Coronary artery (tissue), 2 donors: ENCODE data around the gene CETP.

ENCODE experiments used
- DNase-seq: peaks from one replicate; pipeline ENCODE4 v3.0.0-alpha.2; 2017; ENCODE audit warnings: low spot score
- H3K27ac ChIP-seq, 2 donors: fragments of 200-600 bp; sonication (generic); one replicate each; pipeline ENCODE4 v1.5.1; 2016 to 2019
- H3K4me3 ChIP-seq: fragments of 200-600 bp; sonication (generic); 2 replicates; pipeline ENCODE4 v1.5.1; 2016; ENCODE audit warnings: mild to moderate bottlenecking, moderate library complexity
- TF ChIP-seq, protein P1 (sequence below): fragments of 200-600 bp; sonication (generic); IDR thresholded peaks from one replicate; pipeline ENCODE4 v1.5.1; 2019; ENCODE audit warnings: antibody characterized with exemption

The CETP gene

DNA sequence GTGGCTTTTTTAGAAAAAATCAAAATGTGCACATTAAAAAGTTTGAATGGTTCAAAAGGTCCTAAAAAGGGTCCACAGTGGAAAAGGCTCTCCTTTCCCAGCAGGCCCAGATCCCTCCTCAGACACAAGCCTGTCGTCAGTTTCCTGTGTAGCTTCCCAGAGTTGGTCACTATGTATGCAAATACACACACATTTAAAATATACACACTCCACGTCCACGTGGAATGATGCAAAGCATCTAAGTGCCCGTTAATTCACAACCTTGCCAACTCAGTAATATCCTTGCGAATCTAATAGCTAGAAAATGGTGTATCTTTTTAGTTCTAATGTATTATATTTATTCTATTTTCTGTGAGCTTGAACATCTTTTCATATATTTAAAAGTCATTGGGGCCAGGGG is 45.3 kb downstream of the CETP start:
- H3K27ac ChIP-seq, result no peak overlapping the region
- no peak overlapping the region for H3K4me3 ChIP-seq
- TF ChIP-seq, protein P1, sequence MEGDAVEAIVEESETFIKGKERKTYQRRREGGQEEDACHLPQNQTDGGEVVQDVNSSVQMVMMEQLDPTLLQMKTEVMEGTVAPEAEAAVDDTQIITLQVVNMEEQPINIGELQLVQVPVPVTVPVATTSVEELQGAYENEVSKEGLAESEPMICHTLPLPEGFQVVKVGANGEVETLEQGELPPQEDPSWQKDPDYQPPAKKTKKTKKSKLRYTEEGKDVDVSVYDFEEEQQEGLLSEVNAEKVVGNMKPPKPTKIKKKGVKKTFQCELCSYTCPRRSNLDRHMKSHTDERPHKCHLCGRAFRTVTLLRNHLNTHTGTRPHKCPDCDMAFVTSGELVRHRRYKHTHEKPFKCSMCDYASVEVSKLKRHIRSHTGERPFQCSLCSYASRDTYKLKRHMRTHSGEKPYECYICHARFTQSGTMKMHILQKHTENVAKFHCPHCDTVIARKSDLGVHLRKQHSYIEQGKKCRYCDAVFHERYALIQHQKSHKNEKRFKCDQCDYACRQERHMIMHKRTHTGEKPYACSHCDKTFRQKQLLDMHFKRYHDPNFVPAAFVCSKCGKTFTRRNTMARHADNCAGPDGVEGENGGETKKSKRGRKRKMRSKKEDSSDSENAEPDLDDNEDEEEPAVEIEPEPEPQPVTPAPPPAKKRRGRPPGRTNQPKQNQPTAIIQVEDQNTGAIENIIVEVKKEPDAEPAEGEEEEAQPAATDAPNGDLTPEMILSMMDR, result no peak
- DNase-seq, result no peak

DNA sequence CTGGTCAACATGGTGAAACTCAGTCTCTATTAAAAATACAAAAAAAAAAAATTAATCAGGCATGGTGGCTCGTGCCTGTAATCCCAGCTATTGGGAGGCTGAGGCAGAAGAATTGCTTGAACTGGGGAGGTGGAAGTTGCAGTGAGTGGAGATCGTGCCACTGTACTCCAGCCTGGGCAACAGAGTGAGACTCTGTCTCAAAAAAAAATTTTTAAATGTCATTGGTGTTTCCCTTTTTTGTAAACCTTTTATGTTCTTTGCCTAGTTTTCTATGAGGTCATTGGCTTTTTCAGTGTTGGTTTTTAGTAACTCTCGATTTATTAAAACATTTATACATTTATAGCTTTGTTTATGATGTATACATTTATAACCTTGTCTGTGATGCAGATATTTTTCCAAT is 45.8 kb downstream of the CETP start:
- DNase-seq, result no peak
- Histone ChIP-seq H3K4me3 (no peak overlapping the region), H3K27ac (no peak overlapping the region)
- TF ChIP-seq, protein P1, result no peak

DNA sequence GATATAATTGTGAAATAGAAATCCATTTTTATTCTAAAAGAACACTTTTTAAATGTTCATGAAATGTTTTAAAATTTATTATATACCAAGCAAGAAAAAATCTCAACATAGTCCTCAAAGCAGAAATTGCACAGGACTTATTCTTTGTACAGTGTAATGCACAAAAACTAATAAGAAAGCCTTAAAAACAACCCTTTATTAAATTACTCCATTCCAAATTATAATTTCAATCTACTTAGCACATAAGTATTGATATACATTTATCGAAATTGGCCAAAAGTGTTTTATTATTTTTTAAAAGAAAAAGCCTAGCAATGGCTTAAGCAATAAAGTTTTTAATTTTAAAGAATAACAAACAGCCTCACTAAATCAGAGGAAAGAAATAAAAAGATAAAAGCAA is 46.7 kb downstream of the CETP start:
- no peak for DNase-seq
- TF ChIP-seq, protein P1, result no peak
- Histone ChIP-seq H3K4me3 (no peak overlapping the region), H3K27ac (no peak overlapping the region)

DNA sequence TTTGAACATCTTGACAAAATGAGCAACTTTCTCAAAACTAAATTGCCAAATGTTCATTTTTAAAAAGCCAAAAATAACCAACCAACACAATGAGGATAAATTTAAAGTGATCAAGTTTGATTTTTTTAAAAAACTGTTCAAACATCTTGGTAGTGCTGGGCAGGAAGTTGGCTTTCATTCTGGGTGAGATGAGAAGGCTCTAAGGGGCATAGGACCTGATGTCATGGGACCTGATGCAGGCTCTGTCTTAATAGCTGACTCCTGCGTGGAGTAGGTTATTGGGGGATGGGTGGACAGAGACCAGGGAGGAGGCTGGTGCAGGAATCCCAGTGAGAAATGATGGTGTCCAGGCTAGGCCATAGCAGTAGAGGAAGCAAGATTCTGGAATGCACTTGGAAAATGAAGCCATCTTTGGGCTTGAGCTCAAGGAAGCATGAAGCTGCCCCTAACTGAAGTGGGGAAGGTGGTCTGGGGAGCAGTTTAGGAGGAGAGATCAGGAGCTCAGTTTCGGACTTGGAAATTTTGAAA is 48.0 kb downstream of the CETP start:
- Histone ChIP-seq H3K4me3 (no peak overlapping the region), H3K27ac (no peak overlapping the region)
- DNase-seq, result no peak
- TF ChIP-seq, protein P1, result no peak

GRCh38 chr16:57012353-57012752 is 50.6 kb downstream of the CETP start:
- TF ChIP-seq, protein P1, result no peak
- no peak for DNase-seq
- Histone ChIP-seq H3K27ac (no peak overlapping the region), H3K4me3 (no peak overlapping the region)

DNA sequence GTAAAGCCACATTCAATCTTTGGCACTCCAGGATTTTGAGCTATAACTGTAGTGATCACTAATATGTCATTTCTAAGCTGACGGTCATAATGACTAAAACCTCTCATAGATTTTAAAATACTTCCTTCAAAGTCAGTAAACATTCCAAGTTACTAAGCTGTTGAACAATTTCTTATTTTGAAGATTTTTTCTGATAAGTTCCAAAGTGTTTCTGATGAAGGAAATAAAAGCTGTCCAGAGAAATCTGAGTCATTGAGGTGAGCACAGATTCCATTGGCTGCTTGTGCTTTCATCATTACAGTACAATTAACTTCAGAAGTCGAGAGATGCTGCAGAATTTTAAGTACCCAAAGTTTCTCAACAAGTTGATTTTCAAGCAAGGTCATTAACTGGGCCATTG is 51.5 kb downstream of the CETP start:
- Histone ChIP-seq H3K27ac (no peak overlapping the region), H3K4me3 (no peak overlapping the region)
- TF ChIP-seq, protein P1, result no peak
- DNase-seq, result no peak

DNA sequence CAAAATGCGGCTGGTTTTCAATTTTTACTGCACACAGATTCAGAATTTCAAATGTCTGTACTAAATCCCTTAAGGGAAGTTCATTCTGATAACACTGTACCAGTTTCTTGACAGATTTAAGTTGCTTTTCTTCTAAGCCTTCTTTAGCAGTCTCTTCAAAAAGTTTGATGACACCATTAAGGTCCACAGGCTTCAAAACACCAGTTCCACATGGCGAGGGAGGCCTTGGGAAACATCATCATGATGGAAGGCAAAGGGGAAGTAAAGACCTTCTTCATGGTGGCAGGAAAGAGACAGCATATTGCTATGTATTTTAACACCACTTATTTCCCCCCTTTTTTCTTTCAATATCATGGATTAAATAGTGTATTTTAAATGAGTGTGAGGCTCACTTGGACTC is 52.2 kb downstream of the CETP start:
- no peak for DNase-seq
- TF ChIP-seq, protein P1, result no peak
- Histone ChIP-seq H3K27ac (no peak overlapping the region), H3K4me3 (no peak overlapping the region)
